Chondrocyte (in vitro differentiated cells): ENCODE data around the gene MTMR10. TPM values are rescaled to one million over a fixed set of nuclear protein-coding genes. Genes with fewer than 3 reads are reported as not detected.
A peak's percentile ranks its signal among the peaks of the same experiment; 100 is the strongest.

Source experiments
- DNase-seq: peaks from one replicate; pipeline ENCODE4 v3.0.0; 2021; ENCODE audit warnings: mixed read lengths, low spot score
- H3K27ac Mint-ChIP-seq: one replicate; pipeline ENCODE4 v1.8.0; 2021; ENCODE audit warnings: mild to moderate bottlenecking, moderate library complexity, mixed read lengths; ENCODE audit not compliant: unreplicated experiment
- H3K27me3 Mint-ChIP-seq: 2 replicates; pipeline ENCODE4 v1.8.0; 2021; ENCODE audit warnings: low read depth, mixed read lengths
- H3K36me3 Mint-ChIP-seq: 2 replicates; pipeline ENCODE4 v1.8.0; 2021; ENCODE audit warnings: low read depth, mixed read lengths
- H3K4me1 Mint-ChIP-seq: 2 replicates; pipeline ENCODE4 v1.8.0; 2021; ENCODE audit warnings: low read depth, mild to moderate bottlenecking, mixed read lengths
- H3K4me3 Mint-ChIP-seq: one replicate; pipeline ENCODE4 v1.8.0; 2021; ENCODE audit warnings: mild to moderate bottlenecking, moderate library complexity, mixed read lengths; ENCODE audit not compliant: unreplicated experiment
- H3K9me3 Mint-ChIP-seq: 2 replicates; pipeline ENCODE4 v1.8.0; 2021; ENCODE audit warnings: low read depth, mixed read lengths
- total RNA-seq: library from RNA; stranded (reverse); gene quantifications from 3 replicates; pipeline ENCODE4 v1.2.1, GENCODE V29; 2021
- TF ChIP-seq, protein P1 (sequence below): fragments of 200-600 bp; sonication (generic); IDR thresholded peaks from 2 replicates; pipeline ENCODE4 v1.5.0; 2021; ENCODE audit warnings: antibody characterized with exemption, mild to moderate bottlenecking, moderate library complexity

Gene MTMR10
- total RNA-seq, 1 donor from 2014 or later = 14.9 TPM

DNA sequence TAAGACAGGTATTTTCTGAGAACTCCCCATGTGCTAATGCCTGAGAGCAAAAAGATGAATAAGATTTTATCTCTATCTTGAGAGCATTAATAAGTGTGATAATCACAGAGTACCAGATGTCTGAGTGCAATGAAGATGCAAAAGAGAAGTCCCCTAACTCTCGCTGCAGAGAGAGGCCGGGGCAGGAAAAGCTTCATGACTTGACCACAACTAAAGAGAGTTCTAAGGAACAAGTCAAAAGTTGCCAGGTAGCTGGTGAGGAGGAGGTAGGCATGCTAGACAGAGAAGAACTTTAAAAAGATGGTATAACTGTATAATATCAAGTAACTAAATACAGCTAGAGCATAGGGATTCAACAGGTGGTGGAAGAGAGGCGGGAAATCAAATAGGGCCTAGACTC lies 28.8 kb downstream of the MTMR10 start:
- TF ChIP-seq, protein P1, sequence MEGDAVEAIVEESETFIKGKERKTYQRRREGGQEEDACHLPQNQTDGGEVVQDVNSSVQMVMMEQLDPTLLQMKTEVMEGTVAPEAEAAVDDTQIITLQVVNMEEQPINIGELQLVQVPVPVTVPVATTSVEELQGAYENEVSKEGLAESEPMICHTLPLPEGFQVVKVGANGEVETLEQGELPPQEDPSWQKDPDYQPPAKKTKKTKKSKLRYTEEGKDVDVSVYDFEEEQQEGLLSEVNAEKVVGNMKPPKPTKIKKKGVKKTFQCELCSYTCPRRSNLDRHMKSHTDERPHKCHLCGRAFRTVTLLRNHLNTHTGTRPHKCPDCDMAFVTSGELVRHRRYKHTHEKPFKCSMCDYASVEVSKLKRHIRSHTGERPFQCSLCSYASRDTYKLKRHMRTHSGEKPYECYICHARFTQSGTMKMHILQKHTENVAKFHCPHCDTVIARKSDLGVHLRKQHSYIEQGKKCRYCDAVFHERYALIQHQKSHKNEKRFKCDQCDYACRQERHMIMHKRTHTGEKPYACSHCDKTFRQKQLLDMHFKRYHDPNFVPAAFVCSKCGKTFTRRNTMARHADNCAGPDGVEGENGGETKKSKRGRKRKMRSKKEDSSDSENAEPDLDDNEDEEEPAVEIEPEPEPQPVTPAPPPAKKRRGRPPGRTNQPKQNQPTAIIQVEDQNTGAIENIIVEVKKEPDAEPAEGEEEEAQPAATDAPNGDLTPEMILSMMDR = no peak
- H3K9me3 Mint-ChIP-seq = no peaks in the 10 kb centered on the region
- DNase-seq = no peak
- H3K4me1 Mint-ChIP-seq = no peaks in the 10 kb centered on the region
- peaks cover 21% of the 10 kb centered on the region for H3K36me3 Mint-ChIP-seq
- H3K27ac Mint-ChIP-seq = no peak overlapping the region
- no peaks in the 10 kb centered on the region for H3K27me3 Mint-ChIP-seq
- H3K4me3 Mint-ChIP-seq = no peak overlapping the region

DNA sequence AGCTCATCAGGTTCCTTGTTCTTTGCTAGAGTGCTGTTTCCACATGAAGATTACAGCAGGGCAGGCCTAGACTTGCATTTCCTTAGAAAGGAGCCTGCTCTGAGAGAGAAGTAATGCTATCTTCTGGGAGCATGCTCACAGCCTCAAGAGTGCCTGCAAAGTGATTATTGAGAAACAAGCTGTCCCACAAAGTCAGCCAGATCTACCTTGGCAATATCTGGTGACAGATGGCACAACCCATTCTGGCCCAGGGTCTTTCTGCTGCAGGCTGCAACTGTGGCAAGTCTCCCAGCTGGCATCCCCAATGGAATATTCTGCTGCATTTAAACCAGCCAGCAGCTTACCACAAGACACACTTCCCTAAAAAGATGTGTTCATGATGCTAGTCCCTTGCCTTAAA lies 29.3 kb downstream of the MTMR10 start:
- no peak overlapping the region for H3K4me3 Mint-ChIP-seq
- DNase-seq = no peak
- no peaks in the 10 kb centered on the region for H3K4me1 Mint-ChIP-seq
- no peaks in the 10 kb centered on the region for H3K9me3 Mint-ChIP-seq
- peaks cover 24% of the 10 kb centered on the region for H3K36me3 Mint-ChIP-seq
- TF ChIP-seq, protein P1 = no peak
- no peaks in the 10 kb centered on the region for H3K27me3 Mint-ChIP-seq
- H3K27ac Mint-ChIP-seq = no peak overlapping the region

DNA sequence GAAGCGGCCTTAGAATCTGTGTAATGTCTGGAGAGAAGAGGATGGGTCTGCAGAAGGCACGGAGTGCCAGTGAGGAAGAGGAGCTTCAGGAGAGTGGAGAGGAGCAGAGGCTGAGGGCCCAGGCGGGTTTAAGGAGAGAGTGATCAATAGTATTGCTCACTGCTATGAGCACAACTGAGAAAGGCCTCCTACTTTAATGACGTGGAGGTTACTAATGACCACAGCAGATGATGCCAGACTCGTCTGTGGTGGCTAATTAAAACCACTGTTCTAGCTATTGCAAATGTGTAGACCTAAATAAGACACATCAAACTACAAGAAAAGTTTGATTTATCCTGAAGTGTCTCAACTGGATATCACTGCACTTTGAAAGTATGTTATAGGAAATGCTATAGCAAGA lies 33.2 kb downstream of the MTMR10 start:
- no peak for DNase-seq
- no peak overlapping the region for H3K4me3 Mint-ChIP-seq
- TF ChIP-seq, protein P1 = no peak
- H3K36me3 Mint-ChIP-seq = peaks cover 28% of the 10 kb centered on the region
- no peaks in the 10 kb centered on the region for H3K9me3 Mint-ChIP-seq
- H3K4me1 Mint-ChIP-seq = peaks cover 18% of the 10 kb centered on the region
- H3K27ac Mint-ChIP-seq = no peak overlapping the region
- H3K27me3 Mint-ChIP-seq = no peaks in the 10 kb centered on the region

DNA sequence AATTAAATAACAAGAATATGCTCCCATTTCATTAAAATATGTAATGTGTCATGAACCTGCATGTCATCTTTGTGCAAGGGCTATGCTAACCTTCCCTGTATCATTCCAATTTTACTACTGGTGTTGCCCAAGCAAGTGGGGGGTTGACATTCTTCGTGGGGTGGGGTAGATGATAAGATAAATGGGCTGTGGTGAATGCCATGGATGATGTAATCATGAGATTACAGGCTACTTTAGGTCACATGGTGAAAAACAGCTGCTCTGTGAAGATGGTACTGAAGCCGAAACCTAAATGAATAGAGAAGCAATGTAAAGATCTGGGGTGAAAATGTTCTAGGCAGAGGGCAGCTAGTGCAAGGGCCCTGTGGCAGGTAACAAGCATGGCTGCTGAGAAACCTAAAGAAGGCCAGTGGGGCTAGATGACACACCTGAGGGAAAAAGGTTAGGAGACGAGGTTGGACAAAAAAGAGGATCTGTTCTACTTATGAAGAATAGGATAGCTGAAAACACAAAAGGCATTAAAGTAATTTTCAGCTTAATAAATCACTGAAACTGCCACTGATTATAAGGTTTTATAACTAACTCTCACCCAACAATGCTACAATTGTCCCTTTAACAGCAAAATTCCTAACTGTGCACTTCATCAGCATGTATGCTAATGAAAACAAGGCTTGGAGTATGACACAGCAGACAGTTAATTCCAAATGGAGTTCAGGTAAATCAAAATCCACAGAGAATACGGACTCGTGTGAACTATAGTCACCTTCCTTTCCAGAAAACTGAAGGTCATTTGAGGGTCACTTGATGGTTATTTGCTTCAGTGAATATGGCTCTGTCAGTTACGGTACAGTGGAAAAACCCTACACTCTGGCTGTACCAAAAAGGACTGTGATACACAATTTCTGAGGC lies 35.0 kb downstream of the MTMR10 start:
- H3K4me1 Mint-ChIP-seq = peaks cover 18% of the 10 kb centered on the region
- peaks cover 36% of the 10 kb centered on the region for H3K36me3 Mint-ChIP-seq
- H3K27me3 Mint-ChIP-seq = no peaks in the 10 kb centered on the region
- peak overlapping the region; percentile 6 for H3K27ac Mint-ChIP-seq
- TF ChIP-seq, protein P1 = no peak
- DNase-seq = no peak
- no peaks in the 10 kb centered on the region for H3K9me3 Mint-ChIP-seq
- no peak overlapping the region for H3K4me3 Mint-ChIP-seq

DNA sequence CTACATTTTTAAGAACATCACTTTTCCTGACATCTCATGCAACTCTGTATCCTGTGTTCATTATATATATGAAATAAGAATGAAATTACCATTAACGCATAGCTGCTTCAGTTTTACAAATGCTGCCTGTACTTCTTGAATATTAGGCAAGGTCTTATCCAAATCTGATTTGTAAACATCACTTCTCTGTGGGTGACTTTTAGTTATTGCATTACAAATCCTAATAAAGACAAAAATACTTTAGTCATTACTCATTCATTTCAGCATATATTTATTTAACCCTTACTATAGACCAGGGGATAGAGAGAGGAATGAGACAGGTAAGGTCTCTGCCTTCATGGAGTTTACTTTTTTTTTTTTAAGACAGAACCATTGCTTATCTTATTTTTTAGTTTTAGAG lies 36.8 kb downstream of the MTMR10 start:
- H3K36me3 Mint-ChIP-seq = peaks cover 42% of the 10 kb centered on the region
- TF ChIP-seq, protein P1 = no peak
- H3K4me3 Mint-ChIP-seq = no peak overlapping the region
- peaks cover 18% of the 10 kb centered on the region for H3K4me1 Mint-ChIP-seq
- no peak overlapping the region for H3K27ac Mint-ChIP-seq
- no peaks in the 10 kb centered on the region for H3K27me3 Mint-ChIP-seq
- H3K9me3 Mint-ChIP-seq = no peaks in the 10 kb centered on the region
- no peak for DNase-seq
